ENCODE data around the gene C10orf67.
"Not testable (repeated sequence)": the region's sequence is repeated elsewhere in the genome, so short reads cannot be mapped to it uniquely, and the experiment has no call there.

C10orf67 gene

DNA sequence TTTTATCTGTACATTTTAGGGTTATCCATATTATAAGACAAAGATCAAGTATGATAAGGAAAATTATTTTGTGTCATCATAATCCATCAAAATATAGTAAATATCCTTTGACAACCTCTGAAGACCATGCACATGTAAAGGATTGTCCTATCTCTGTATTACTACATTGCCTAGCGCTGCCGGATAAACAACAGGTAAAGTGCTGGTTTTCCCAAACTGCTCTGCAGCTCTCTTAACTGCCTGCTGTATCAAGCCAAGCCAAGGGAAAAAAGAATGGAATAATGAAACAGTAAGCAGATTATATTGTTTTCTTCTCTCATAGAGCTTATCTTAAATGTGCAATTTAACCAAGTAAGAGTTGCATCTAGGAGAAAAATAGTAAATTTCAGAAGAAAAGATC is 81.7 kb downstream of the C10orf67 start:
- no peak for DNase-seq

DNA sequence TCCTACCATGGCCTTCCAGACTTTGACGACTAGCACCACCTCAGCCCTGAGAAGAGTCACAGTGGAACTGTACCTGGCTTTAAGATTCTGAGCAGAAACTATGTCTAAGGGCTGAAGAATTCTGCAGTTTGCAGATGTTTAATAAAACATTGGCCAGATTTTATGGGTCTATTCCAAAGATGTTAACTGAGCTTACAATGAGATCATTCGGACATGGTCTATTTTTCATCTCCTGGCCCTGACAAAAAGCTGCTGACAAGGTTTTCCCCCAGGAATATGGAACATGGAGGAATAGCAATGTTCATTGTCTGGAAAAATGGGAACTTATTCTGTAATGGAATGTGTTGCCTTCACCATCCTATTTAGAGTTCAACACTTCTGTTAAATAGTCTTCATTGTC is 86.1 kb downstream of the C10orf67 start:
- DNase-seq: no peak

DNA sequence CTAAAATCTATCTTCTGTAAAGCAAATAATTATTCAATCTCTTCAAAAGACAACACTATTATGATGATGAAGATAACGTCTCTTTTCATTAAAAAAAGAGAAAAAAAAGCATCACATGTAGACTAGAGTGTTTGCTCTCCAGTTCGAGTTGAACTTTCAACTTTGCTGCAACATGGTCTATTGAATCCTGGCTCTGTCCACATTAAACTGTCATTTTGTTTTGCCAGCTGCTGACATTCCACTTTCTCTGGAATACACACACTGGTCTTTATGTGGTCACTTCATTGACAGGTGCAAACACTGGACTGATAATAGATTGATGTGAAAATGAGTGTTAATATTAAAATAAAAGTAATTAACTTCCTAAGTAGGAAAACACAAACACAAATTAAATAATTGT is 90.8 kb downstream of the C10orf67 start:
- peak; percentile 86 for DNase-seq

DNA sequence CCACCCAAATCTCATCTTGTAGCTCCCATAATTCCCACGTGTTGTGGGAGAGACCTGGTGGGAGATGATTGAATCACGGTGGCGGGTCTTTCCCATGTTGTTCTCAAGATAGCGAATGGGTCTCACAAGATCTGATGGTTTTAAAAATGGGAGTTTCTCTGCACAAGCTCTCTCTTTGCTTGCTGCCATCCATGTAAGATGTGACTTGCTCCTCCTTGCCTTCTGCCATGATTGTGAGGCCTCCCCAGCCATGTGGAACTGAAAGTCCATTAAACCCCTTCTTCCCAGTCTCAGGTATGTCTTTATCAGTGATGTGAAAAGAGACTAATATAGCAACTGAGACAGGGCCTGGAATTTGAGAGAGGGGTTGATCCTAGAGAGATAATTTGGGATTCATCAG is 91.7 kb downstream of the C10orf67 start:
- not testable (repeated sequence) for DNase-seq

DNA sequence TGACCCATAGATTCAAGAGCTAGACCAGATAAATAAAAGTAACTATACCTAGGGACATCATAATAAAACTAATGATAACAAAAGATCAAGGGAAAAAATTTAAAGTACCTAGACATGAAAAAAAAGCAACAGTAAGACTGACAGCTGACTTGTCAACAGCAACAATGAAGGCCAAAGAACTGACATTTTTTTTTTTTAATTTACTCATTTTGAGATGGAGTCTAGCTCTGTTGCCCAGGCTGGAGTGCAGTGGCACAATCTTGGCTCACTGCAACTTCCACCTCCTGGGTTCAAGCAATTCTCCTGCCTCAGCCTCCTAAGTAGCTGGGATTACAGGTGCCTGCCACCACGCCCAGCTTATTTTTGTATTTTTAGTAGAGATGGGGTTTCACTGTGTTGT is 102.8 kb downstream of the C10orf67 start:
- not testable (repeated sequence) for DNase-seq

DNA sequence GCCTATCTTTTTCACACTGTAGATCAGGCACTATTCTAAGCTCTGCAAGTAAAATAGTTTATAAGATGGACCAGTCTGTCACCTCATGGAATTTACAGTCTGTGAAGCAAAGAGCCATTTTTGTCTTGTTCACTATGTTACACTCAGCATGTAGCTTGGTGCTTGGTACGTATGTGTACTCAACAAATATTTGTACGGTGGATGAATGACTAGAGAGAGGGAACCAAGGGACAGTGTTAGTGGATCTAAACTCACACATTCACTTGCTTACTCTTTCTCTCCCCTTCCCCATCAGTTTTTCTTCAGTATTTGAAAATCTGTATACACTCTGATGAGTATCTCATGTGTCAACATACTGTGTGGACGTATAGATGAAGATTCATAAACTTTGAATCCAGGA is 106.6 kb downstream of the C10orf67 start:
- DNase-seq: peak; percentile 59

DNA sequence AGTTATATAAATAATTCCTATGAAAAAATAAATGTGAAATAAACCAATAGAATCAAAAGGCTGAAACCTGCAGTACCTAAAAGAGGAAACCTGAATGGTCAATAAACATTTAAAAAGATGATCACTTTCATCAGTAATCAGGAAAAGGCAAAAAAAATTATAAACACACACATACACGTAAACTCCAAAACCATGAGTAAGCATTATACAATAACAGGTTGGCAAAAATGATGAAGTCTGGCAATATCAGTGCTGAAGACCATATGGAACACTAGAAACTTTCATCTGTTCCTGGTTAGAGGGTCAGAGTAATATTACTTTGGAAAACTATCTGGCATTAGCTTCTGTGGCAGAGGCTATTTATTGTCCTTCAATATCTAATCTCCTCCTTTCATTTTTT is 114.0 kb downstream of the C10orf67 start:
- DNase-seq: no peak

DNA sequence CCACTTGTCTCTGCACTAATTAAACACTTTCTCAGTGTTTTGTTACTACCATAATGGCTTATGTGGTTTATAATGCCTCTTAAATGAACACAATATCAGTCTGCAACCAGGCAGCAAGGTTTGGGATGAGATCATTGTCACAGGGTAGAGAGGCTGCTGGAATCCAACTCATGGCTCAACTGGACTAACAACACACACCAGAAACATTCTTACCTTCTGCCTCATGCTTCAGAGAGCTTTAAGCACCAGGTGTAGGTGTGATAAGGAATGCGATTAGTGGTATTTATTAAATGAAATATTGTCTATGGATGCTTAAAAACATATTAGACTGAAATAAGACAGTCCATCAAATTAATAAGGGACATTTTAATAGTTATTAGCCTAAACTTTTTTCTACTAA is 127.1 kb downstream of the C10orf67 start:
- no peak for DNase-seq

DNA sequence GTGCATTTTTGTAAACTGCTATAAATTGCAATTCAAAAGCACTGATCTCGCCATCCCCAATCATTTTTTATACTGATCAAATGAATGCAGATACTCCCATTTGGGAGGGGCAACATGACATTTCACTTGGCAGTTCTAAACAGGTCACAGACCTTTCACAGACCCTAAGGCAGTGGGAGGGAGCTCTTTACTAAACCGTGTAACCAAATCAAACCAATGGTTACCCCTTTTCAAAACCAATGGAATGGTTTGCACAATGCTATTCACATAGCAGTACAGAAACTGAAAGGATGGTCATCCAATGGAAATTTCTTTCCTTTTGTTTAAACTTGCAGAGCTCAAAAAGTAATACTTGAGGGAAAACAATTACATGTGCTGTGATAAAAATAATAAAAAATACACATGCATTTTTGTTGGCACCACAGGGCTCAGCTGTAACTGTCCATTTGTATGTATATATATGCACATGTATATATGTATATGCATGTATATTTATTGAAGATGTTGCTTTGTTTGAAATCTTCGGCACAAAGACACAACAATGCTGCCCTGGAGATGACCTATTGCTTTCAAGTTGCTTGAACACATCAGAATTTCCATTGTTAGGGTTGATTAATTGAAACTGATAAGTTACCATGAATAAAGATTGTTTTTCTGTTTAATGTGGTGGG is 138.5 kb downstream of the C10orf67 start:
- DNase-seq: no peak

DNA sequence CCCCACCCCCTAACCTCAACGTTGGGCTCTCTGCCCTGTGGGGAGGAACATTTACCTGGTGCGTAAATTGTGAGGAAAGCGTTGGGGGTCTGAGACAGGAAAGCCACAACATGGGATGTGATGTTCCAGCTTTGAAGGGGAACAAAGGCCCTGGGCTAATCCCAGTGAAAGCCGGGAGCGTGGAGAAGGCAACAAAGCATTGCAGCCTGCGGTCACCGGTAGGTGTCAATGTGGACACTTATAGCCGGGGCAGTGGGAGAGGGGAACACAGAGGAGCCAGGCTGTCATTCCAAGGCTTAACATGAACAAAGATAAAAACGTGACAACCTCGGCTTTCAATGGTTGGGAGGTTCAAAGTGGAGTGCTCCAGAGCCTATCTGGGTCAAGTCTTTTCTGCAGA is 139.8 kb downstream of the C10orf67 start:
- no peak for DNase-seq

DNA sequence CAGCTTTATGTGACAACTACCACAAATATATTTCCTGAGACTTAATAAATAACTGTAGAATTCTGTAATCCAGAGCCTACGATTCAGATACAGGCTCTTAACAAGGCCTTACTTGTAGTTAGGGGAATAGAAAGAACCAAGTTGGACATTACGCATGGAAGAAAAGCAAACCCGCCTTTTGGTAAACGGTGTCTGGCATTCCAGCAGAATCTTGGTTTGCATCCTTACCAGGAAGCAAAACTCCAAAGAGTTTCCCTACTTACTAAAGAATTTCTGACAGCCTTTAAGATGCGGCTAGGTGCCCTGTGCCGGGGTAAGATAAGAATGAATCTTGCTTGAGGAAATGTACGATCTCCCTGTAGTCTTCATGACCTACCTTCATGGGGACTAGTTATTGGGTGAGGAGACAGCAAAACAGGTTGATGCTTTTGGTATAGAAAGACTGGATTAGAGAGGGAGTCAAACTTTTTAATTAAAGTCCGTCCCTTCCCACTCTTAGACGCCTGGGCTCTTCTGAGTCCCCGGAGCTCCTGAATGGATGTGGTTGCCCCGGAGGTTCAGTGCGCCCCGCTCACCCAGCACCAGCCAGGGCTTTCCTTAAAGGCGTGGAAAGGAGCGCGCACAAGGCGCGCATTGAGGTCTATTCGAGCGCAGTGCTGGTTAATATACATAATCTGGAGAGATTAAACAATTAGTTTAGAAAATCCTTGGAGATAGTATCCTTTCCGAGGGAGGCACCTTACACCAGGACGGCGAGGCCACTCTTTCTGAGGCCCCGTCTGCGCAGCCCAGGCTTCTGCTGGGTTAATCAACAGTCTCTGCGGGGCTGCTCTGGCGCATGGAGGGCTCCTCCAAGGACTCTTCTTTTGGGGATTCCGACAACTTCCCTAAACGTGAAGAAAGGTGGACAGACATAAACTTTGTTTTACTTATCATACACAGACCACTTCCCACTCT is 140.9 kb downstream of the C10orf67 start:
- no peak for DNase-seq

DNA sequence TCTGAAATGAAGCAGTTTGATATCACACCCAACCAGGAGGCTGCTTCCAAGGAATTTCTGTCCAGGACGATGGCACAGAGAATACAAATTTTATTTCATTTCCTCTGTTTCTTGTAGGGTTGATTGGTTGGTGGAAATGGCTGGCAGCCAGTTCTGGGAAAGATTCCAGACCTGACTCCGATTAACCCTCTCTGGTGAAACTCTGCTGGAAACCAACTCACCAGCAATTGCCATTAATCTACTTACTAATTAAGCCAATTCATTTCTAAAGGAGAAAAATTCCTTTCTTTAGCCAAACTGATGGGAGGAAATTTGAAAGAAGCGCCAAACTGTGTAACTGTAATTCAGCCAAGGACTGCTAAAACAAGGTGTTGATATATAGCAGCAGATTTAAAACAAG is 141.8 kb downstream of the C10orf67 start:
- DNase-seq: no peak

DNA sequence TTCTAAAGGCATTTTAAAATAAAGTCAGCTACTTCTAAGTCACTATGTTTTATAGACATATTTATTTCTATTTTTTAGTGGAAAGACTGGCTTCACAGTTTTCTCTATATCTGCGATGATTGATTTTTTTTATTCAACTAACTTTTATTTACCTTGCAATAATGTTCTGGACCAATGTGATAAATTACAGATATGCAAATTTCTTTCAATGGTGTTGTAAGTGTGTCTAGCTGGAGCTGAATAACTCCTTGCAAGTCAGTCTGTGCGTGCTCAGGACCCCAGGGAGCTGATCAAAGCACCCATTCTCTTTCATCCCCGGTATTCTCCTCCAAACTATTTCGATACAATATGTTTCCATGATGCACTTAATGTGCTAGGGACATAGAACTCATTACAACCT is 142.8 kb downstream of the C10orf67 start:
- DNase-seq: no peak

DNA sequence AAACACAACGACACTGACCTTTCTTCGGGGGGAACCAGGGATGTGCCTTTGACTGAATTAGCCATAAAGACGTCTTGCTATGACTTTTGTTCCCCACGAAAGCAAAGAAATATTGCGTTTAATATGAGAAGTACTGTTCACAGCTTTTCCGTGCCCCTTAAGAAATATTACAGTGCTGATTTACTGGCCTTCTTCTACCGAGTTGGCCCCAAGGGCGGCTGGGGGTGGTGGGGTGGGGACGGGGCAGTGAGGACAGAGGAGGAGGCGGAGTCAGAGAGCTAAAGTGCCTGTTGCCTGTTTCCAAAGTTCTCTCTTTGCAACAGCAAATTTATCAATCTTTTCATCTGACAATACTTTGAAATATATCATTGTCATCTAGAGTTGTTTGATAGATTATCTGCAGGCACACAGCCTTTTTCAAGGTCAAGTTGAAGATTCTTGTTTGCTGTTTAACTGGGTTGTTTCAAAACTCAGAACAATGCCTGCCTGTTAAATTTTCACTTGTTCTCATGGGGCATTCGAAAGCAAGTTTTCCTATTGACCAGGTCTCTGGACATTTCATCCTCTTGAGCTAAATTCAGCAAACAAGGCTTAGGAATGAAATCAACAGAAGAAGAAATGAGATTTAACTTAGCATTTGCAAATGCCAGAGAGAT is 143.5 kb downstream of the C10orf67 start:
- no peak for DNase-seq

DNA sequence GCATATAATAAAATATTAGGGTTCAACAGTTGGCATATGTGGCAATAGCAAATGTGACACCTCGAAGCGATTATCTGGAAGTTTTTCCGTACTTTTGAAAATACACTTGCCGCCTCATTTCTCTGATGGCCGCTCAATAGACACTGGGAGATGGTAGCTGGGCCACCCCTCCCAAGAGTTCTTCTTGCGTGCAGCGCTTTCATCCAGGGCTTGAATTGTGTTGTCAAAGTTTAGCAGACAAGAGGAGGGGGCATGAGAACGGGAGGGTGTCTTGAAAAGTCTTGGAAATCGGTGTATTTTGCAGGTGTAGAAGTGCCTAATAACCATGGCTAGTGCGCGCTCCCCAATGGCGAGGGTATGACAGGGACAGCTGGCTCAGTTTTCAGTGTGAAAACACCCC is 144.0 kb downstream of the C10orf67 start:
- no peak for DNase-seq

DNA sequence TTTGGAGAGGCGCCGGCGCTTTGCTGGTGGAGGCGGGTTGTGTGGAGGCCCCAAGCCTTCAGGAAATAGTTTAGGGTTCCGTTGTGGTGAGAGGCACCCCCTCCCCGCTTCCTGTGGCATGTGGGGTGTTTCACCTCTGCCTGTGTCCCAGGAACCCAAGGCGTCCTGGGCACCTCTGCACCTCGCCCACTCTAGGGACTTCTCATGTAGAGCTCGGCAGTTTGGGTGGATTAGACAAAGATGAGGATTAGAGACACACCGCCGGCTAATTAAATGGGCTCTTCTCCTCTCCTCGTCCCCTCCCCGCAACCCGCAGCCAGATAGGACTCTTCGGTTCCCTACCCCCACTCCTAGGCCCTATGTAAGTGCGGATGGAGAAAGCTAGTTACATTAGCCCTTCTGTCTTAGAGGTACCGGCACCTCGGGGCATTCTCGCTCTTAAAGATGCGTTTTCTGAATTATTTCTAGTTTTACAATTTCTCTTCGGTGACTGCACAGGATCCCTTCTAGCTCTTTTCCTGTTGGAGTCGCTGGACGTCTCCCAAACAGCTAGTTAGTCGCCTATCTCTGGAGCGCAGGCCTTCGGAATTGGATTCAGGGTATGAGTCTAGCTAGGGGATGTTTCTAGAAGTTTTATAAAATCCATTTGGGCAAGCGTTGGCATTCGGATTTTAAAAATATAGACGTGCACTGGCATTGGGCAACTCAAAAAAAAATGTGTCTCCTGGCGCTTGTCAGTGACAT is 144.7 kb downstream of the C10orf67 start:
- DNase-seq: no peak

DNA sequence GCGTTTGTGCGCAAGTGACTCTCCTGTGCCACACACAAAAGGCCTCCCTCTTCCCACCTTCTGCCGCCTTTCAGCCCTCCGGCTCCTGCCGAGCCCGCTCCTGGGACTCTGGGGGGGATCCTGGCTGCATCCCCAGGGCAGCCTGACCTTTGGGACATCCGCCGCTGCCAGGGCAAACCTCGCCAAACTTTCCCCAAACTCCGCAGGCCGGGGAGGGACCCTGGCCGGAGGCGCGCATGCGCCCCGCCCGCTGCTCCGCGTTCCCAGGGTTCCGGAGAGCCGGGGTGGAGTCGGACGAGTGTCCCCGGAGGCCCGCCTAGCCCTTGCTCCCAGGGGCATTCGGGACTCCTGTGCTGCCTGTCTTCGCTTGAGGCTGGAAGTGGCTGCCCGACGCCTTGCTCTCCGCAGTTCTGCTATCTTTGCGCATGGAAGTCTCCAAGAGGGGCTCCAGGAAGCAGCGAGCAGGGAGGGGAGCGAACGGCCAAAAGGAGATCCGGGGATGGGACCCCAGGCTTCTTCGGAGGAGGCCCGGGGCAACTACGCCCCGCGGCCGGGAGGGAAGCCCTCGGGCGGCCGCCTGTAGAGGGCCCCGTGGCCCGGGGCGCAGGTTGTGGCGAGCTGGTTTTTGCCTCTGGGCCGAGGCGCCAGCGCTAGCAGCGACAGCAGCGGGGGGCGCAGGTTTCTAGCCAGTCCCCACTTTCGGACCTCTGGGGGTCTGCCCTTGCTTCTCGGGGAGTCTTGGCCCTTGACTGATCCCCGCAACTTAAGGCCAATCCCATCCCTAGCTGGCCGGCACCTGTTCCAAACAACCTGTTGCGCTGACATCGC is 145.4 kb downstream of the C10orf67 start:
- peak; percentile 64 for DNase-seq

DNA sequence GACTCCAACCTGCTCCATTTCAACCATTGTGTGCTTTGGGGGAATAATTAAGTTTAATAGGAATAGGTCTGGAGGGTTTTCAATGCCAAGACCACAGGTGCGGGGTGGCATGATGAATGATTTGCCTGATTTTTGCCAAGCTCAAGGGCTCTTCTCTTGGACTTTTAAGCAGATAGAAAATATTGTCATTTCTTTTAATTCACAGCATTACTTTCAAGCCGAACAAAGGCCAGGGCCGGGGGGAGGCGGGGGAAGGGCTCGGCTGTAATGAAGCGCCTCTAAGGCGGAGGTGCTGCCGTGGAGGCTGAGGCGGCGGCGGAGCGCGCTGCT is 146.0 kb downstream of the C10orf67 start:
- DNase-seq: peak; percentile 76

DNA sequence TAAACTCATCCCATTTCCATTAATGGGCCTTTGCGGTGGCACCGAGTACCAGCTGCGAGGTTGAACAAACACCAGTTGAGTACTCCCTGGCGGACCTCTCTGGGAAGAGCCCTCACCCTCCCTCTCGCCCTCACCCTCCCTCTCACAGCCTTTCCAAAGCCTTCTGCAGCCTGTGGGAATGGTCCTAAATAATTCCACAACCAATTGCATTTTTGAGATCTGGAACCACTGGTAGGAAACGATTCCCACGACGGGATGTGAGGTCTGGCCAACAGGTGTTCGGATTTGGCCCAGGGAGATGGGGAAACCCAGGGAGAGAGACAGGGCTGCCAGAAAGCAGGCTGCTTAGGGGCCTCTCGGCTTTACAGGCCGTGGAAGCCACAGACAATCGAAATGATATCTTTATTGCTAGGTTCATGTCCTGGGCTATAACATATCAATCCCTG is 147.2 kb downstream of the C10orf67 start:
- DNase-seq: peak; percentile 85

DNA sequence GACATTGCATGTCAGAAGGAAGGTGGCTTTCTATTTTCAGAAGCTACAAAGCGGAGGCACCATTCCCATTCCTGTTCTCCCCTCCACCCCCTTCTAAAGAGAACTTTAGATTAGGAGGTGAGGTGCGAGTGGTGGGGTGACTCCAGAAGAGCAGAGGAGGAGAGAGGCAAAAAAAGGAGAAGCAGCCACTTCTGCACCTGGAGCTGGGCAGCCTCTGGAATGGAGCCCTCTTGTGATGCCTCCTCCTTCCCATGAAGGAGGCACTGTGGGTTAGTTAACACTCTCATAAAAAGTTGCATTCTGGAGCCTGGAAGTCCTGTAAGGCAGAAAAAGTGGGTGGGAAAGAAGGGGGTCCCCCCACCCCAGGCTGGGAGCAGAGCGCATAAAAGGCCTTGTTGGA is 147.7 kb downstream of the C10orf67 start:
- DNase-seq: no peak

DNA sequence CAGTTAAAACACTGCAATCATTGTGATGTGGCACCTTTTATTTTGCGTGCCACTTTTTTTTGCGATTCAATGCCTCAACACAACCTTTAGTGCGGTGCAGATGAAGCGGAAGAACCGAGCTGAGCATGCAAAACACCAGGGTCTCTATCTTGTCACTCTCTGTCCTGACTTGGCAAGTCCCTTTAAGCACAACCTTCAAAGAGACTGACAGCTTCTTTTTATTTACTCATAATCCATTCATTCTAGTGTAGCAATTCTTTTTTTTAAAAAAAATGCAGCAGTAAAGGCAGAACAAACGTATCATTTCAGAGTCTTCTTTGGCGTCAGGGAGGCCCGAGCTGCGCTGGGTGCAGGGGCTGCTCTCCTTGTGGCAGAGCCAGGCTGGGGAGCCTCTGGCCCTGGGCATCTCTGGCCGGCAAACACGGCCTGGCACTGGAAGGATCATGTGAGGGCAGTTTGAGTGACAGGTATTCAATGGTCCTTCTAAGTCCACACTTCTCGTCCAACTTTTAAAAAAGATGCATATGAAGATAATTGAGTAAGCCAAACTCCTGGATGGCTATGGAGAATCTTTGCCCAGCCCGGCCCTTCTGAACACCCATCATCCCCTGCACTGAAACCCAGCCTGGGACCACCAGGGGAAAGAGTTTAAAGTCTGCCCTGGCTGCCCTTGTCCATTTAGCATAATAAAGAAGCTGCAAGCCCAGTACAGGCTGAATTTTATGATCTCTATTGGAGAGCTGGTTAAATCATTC is 148.6 kb downstream of the C10orf67 start:
- no peak for DNase-seq

All from NCI-H774 (cell line).